Activated CD4-positive, alpha-beta T cell treated with anti-CD3 and anti-CD28 coated beads, Interleukin-2, amount 10 ng/mL, durations not matched to agents 7 days and 5 days (primary cell): ENCODE data around the gene COMMD7. TPM values are rescaled to one million over a fixed set of nuclear protein-coding genes. Genes with fewer than 3 reads are reported as not detected.
A peak's percentile ranks its signal among the peaks of the same experiment; 100 is the strongest.

Experiments
- CTCF ChIA-PET: fragments of 350-600 bp; sonication (Branson Sonifier 250); formaldehyde crosslinking; loops from one replicate; lab custom pipeline; 2021; ENCODE audit warnings: antibody characterized with exemption; lab: Charles Lee
- POLR2A ChIA-PET: fragments of 350-600 bp; sonication (Branson Sonifier 250); formaldehyde crosslinking; loops from one replicate; lab custom pipeline; 2021; ENCODE audit warnings: antibody characterized with exemption; lab: Charles Lee
- DNase-seq: peaks from one replicate; pipeline ENCODE4 v3.0.0-alpha.2; 2020
- H3K27ac Mint-ChIP-seq: one replicate; pipeline ENCODE4 v1.8.0; 2021; ENCODE audit warnings: mild to moderate bottlenecking, moderate library complexity, mixed read lengths
- H3K27me3 Mint-ChIP-seq: one replicate; pipeline ENCODE4 v1.8.0; 2021; ENCODE audit warnings: mixed read lengths
- H3K36me3 Mint-ChIP-seq: one replicate; pipeline ENCODE4 v1.8.0; 2021; ENCODE audit warnings: low read depth, mixed read lengths
- H3K4me1 Mint-ChIP-seq: one replicate; pipeline ENCODE4 v1.8.0; 2021; ENCODE audit warnings: mixed read lengths
- H3K4me3 Mint-ChIP-seq: one replicate; pipeline ENCODE4 v1.8.0; 2021; ENCODE audit warnings: mild to moderate bottlenecking, moderate library complexity, mixed read lengths
- H3K9me3 Mint-ChIP-seq: one replicate; pipeline ENCODE4 v1.8.0; 2021; ENCODE audit warnings: mixed read lengths
- total RNA-seq, 2 experiments: library from RNA; stranded (reverse); gene quantifications; one replicate each; pipeline ENCODE4 v1.2.3, GENCODE V29; 2021

Gene COMMD7
- total RNA-seq, 2 experiments from 2014 or later, result 63.4 to 75.7 TPM

- no peak for DNase-seq
- Mint-ChIP-seq H3K9me3 (peaks cover 11% of the 10 kb centered on the region), H3K27me3 (no peaks in the 10 kb centered on the region), H3K27ac (no peak overlapping the region), H3K4me3 (no peak overlapping the region), H3K36me3 (peaks cover 7% of the 10 kb centered on the region), H3K4me1 (peaks cover 5% of the 10 kb centered on the region)
- CTCF ChIA-PET, result interaction anchor here (0.8 to 2.8 kb wide), 2 partner anchors 11 to 209 kb away, joined by 3 to 16 read pairs; partner anchors contain the start of gene C20orf203
- POLR2A ChIA-PET, result no interaction called here
Observed at GRCh38 chr20:32661820-32662528, 81.3 kb downstream of the COMMD7 start.

- Mint-ChIP-seq H3K27ac (no peak overlapping the region), H3K4me1 (peaks cover 5% of the 10 kb centered on the region), H3K36me3 (peaks cover 7% of the 10 kb centered on the region), H3K9me3 (peaks cover 11% of the 10 kb centered on the region), H3K27me3 (no peaks in the 10 kb centered on the region), H3K4me3 (no peak overlapping the region)
- DNase-seq, result no peak
- POLR2A ChIA-PET, result no interaction called here
- CTCF ChIA-PET, result interaction anchor here (1.0 kb wide), 1 partner anchor 15 kb away, joined by 3 read pairs; no protein-coding TSS in a partner anchor
Observed at GRCh38 chr20:32660661-32661060, 82.6 kb downstream of the COMMD7 start.

GRCh38 chr20:32656827-32657226 is 86.4 kb downstream of the COMMD7 start:
- ChIA-PET POLR2A (no interaction called here), CTCF (interaction anchor here (0.6 to 1.3 kb wide), 2 partner anchors 17 to 128 kb away, joined by 3 to 4 read pairs; partner anchors contain the start of gene C20orf203)
- Mint-ChIP-seq H3K4me1 (peaks cover 11% of the 10 kb centered on the region), H3K9me3 (peaks cover 11% of the 10 kb centered on the region), H3K4me3 (no peak overlapping the region), H3K27ac (no peak overlapping the region), H3K27me3 (no peaks in the 10 kb centered on the region), H3K36me3 (peaks cover 7% of the 10 kb centered on the region)
- DNase-seq, result no peak

GRCh38 chr20:32655903-32656512 is 87.3 kb downstream of the COMMD7 start:
- peaks cover 14% of the 10 kb centered on the region for H3K4me1 Mint-ChIP-seq
- H3K27me3 Mint-ChIP-seq, result no peaks in the 10 kb centered on the region
- H3K9me3 Mint-ChIP-seq, result peaks cover 8% of the 10 kb centered on the region
- no peak overlapping the region for H3K4me3 Mint-ChIP-seq
- ChIA-PET CTCF (no interaction called here), POLR2A (no interaction called here)
- no peak for DNase-seq
- peaks cover 7% of the 10 kb centered on the region for H3K36me3 Mint-ChIP-seq
- H3K27ac Mint-ChIP-seq, result no peak overlapping the region

- H3K36me3 Mint-ChIP-seq, result no peaks in the 10 kb centered on the region
- CTCF ChIA-PET, result interaction anchor here (0.6 to 2.8 kb wide), 16 partner anchors 14 to 754 kb away, joined by 3 to 60 read pairs (median 3); no protein-coding TSS in a partner anchor
Observed at GRCh38 chr20:32652739-32653526, 90.3 kb downstream of the COMMD7 start.

More at GRCh38 chr20:32652739-32653526, 90.3 kb downstream of the COMMD7 start:
- Mint-ChIP-seq H3K4me1 (peaks cover 14% of the 10 kb centered on the region), H3K27ac (peak overlapping the region; percentile 66), H3K4me3 (no peak overlapping the region), H3K27me3 (peaks cover 2% of the 10 kb centered on the region), H3K9me3 (no peaks in the 10 kb centered on the region)
- POLR2A ChIA-PET, result no interaction called here
- peak; percentile 89 for DNase-seq

Other genes starting within 250 kb of the COMMD7 start
- gene NOL4L, start 158.1 kb downstream of the COMMD7 start, total RNA-seq, result 10 to 100 TPM; 26.1 to 27.4 TPM
- under 1 TPM; 0.07 to 0.08 TPM for gene C20orf203, start 69.5 kb downstream of the COMMD7 start, total RNA-seq
- 1 to 10 TPM; 3.7 to 4.1 TPM for gene DNMT3B, start 18.9 kb upstream of the COMMD7 start, total RNA-seq
- gene MAPRE1, start 76.5 kb upstream of the COMMD7 start, total RNA-seq, result 100 to 1,000 TPM; 133 to 143 TPM
- 1 to 10 TPM in 1 of 2 experiments, under 1 TPM in 1; 0.94 to 1.2 TPM for gene EFCAB8, start 115.5 kb upstream of the COMMD7 start, total RNA-seq